Pulmonary artery endothelial cell (primary cell): Measurements from ENCODE around the gene STAG1. TPM values are rescaled to one million over a fixed set of nuclear protein-coding genes. Genes with fewer than 3 reads are reported as not detected.
"Not testable (repeated sequence)": the region's sequence is repeated elsewhere in the genome, so short reads cannot be mapped to it uniquely, and the experiment has no call there.

Source experiments
- DNase-seq: peaks from one replicate; pipeline ENCODE4 v3.0.0-alpha.2; 2011; ENCODE audit warnings: low read depth, low spot score
- total RNA-seq: library from RNA; depleted of rRNA; stranded (reverse); fragments of >200 nt; gene quantifications from 2 replicates; pipeline ENCODE4 v1.2.3, GENCODE V29; 2014

Gene STAG1
- total RNA-seq, 1 donor from 2014 or later, result 32.9 TPM

- DNase-seq, result no peak
Observed at GRCh38 chr3:136749091-136749490, 3.1 kb downstream of the STAG1 start.

- no peak for DNase-seq
Observed at GRCh38 chr3:136745916-136746315, 6.3 kb downstream of the STAG1 start.

- DNase-seq, result no peak
Observed at GRCh38 chr3:136741063-136741462, 11.1 kb downstream of the STAG1 start.

DNA sequence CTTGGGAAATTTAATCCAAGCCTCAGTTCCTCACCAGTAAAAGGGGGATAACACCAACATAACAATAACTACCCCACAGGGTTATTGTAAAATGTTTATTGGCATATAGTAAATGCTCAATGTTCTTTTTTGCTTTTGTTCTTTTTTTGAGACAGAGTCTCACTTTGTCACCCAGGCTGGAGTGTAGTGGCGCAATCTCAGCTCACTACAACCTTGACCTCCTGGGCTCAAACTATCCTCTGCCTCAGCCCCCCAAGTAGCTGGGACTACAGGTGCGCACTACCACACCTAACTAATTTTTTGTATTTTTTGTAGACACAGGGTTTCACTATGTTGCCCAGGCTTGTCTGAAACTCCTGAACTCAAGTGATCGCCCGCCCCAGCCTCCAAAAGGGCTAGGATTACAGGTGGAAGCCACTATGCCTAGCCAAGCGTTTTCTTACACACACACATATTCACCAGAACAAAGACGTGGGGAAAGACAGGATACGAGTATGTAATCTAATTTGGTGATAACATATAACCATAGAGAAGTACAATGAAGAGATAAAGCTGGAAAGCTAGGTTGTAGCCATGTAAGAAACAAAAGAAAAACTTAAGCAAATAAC, 11.7 kb downstream of the STAG1 start:
- no peak for DNase-seq

DNA sequence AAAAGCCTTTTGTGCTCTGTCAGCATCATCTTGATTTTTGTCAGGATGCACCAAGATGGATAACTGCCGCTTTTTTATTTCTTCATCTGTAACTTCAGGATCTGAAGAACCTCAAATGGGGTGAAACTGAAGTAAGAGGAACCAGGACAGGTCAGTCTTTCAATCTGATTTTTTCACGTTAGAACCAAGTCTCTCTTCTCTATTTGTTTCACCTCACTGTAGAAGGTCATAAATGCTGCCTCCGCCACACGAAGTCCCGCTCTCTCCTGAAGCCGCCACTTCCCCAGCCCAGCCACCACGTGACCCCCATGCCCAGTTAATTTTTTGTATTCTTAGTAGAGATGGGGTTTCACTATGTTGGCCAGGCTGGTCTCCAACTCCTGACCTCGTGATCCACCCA, 15.2 kb downstream of the STAG1 start:
- not testable (repeated sequence) for DNase-seq

GRCh38 chr3:136735103-136735502, 17.1 kb downstream of the STAG1 start:
- no peak for DNase-seq

DNA sequence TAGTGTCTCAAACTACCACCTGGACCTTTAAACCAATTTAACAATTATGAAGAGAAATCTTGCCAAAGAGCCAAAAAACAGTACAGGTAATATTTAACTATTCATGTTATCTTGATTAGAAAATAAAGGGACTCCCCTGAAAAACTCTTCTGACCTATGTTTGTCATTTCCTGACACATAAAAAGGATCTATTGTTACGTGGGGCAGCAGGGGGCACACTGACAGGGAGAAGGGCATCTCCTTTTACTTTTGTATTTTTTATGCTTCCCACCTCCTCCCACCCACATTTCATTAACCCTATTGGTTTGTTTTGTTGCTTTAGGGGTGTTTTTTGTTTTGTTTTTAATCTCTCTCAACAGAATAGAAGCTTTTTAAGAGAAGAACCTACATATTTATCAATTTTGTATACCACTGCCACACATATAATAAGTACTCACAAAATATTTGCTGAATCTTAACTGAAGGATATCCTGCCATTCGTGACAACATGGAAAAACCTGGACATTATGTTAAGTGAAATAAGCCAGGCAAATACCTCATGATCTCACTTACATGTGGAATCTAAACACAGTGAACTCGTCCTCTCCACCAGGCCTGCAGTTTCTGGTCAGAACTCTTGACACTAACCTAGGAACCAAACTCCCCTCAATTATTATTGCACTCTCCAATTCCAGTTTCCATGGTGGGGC, 17.7 kb downstream of the STAG1 start:
- no peak for DNase-seq

GRCh38 chr3:136733317-136733833, 18.8 kb downstream of the STAG1 start:
- no peak for DNase-seq

- no peak for DNase-seq
Observed at GRCh38 chr3:136731274-136731884, 20.8 kb downstream of the STAG1 start.

DNA sequence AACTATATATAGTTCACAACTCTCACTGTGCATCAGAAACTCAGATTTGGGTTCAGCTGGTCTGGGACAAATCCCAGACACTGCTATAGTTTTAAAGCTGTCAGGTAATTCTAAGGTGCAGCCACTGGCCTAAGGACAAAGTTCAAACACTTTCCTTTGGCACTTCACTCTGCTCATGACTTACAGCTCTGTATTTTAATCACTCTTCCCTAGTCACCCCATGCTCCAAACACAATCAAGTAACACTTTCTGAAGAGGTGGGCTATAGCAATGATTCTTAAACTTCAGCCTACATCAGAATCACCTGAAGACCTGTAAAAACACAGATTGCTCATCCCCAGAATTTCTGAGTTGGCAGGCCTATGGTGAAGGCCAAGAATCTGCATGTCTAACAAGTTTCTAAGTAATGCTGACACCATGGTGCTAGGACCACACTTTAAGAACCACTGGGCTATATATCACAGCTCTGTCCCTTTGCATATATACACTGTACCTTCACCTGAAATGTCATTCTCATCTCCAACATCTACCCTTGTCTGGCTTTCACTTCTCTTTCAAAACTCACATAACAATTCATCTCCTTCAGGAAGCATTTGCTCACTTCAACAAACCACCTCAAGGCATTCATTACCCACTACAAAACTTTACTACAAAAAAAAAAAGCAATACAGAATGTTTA, 21.4 kb downstream of the STAG1 start:
- DNase-seq, result no peak

GRCh38 chr3:136728918-136729317, 23.3 kb downstream of the STAG1 start:
- no peak for DNase-seq

GRCh38 chr3:136728473-136728872, 23.7 kb downstream of the STAG1 start:
- DNase-seq, result no peak

DNA sequence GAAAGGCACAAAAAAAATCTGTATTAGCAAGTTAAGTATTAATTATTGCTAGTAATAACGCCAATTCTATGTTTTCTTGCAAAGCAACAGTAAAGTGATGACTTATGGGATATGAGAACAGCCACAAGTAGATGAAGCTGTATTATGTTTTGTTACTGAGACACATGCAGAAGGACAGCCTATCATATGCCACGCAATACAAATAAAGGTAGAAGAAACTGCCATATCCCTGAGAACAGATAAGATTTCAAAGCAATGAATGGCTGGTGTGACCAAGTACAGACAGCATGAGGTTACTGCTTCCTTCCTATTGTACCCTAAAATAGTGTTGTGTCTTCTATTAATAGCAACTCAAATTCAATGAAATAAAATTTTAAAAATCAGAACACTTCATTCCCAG, 26.7 kb downstream of the STAG1 start:
- no peak for DNase-seq

GRCh38 chr3:136722916-136723315, 29.3 kb downstream of the STAG1 start:
- DNase-seq, result not testable (repeated sequence)

- not testable (repeated sequence) for DNase-seq
Observed at GRCh38 chr3:136722399-136722798, 29.8 kb downstream of the STAG1 start.

DNA sequence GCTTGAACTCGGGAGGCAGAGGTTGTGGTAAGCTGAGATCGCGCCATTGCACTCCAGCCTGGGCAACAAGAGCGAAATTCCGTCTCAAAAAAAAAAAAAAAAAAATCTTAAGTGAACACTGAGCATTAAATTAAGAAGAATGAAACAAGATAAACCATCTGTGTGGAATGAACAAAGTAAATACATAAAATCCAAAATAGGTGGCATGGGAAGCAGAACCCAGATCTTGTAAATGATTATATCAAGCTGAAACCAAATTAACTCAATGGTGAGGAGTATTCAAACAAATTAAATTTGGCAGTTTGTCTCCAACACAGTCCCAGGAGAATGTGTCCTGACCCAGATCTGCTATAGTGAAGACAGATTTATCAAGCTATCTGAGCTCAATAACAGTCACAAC, 32.1 kb downstream of the STAG1 start:
- DNase-seq, result no peak

DNA sequence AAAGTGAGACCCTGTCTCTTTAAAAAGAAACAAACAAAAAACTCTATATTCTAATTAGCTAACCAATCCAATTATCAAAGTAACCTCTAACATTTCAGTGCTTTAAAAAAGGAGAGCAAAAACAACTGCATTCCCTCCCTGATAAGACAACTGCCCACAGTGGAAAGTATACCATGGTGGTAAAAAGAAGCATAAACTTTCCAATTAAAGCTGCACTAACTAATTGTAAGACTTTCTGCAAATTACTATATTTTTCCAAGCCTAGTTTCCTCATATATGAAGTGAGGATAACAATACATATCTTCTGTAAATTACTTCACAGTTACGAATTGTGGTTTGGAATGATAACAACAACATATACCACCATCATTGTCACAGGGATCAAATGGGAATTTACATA, 35.5 kb downstream of the STAG1 start:
- DNase-seq, result no peak

GRCh38 chr3:136714020-136714419, 38.2 kb downstream of the STAG1 start:
- no peak for DNase-seq

GRCh38 chr3:136712941-136713340, 39.2 kb downstream of the STAG1 start:
- DNase-seq, result no peak

DNA sequence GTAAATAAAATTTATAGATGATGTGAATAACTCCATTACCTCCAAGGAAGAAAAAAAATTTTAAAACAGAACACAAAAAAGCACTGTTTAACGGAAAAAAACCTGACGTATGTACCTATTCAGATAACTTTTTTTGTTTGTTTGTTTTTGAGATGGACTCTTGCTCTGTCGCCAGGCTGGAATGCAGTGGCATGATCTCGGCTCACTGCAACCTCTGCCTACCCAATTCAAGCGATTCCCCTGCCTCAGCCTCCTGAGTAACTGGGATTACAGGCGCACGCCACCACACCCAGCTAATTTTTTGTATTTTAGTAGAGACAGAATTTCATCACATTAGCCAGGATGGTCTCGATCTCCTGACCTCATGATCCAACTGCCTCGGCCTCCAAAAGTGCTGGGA, 40.3 kb downstream of the STAG1 start:
- DNase-seq, result not testable (repeated sequence)

DNA sequence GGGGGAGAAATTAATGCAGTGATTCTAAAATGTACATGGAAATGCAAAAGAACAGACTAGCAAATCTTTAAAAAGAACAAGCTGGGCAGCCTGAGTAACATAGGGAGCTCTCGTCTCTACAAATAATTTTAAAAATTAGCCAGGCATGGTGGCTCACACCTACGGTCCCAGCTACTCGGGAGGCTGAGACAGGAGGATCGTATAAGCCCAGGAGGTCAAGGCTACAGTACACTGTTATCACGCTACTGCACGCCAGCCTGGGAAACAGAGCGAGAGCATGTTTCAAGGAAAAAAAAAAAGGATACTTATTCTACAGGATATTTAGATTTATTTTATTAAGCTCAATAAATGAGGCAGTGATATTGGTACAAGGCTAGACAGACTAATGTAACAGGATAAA, 40.9 kb downstream of the STAG1 start:
- no peak for DNase-seq

GRCh38 chr3:136709775-136710174, 42.4 kb downstream of the STAG1 start:
- DNase-seq, result not testable (repeated sequence)
